Keratinocyte (primary cell): ENCODE data around the gene JPH2. TPM values are rescaled to one million over a fixed set of nuclear protein-coding genes. Genes with fewer than 3 reads are reported as not detected.
A peak's percentile ranks its signal among the peaks of the same experiment; 100 is the strongest.

ENCODE experiments used
- DNase-seq: peaks from one replicate; pipeline ENCODE4 v3.0.0-alpha.2; 2011; ENCODE audit warnings: low read depth, missing footprints, low spot score
- FAIRE-seq: peaks from 2 replicates; lab custom pipeline; 2011; peaks lifted over from hg19 to GRCh38; lab: Jason Lieb, UNC
- H2AFZ ChIP-seq: 2 replicates; pipeline ENCODE4 v1.6.0; 2012; ENCODE audit warnings: low read length, control low read depth, inconsistent platforms; ENCODE audit not compliant: control insufficient read depth
- H3K27ac ChIP-seq: 2 replicates; pipeline ENCODE4 v1.5.1; 2011; ENCODE audit warnings: low read length; ENCODE audit not compliant: control insufficient read depth, insufficient read depth
- H3K27me3 ChIP-seq: 3 replicates; pipeline ENCODE4 v1.6.0; 2011; ENCODE audit warnings: low read length; ENCODE audit not compliant: control insufficient read depth, insufficient read depth; ENCODE audit errors: extremely low read depth
- H3K36me3 ChIP-seq, 2 experiments: 2 replicates in 1 of 2; 3 replicates in 1 of 2; pipeline ENCODE4 v1.5.1; 2011; ENCODE audit warnings: low read length in 2 of 2, mild to moderate bottlenecking in 1 of 2; ENCODE audit not compliant: control insufficient read depth in 2 of 2, insufficient read depth in 2 of 2; ENCODE audit errors: extremely low read depth in 1 of 2
- H3K4me1 ChIP-seq: 3 replicates; pipeline ENCODE4 v1.5.1; 2011; ENCODE audit warnings: low read length; ENCODE audit not compliant: control insufficient read depth, insufficient read depth; ENCODE audit errors: extremely low read depth
- H3K4me2 ChIP-seq: 3 replicates; pipeline ENCODE4 v1.6.0; 2011; ENCODE audit warnings: low read depth, low read length; ENCODE audit not compliant: control insufficient read depth, insufficient read depth; ENCODE audit errors: extremely low read depth
- H3K4me3 ChIP-seq, 3 experiments: fragments of 200-600 bp in 1 of 3; sonication (generic) in 1 of 3; 2 replicates in 2 of 3; 3 replicates in 1 of 3; pipeline ENCODE4 v1.5.1; 2011 to 2016; ENCODE audit warnings: low read length in 3 of 3, mild to moderate bottlenecking in 3 of 3, control low read depth in 2 of 3, inconsistent platforms in 1 of 3, low read depth in 1 of 3, mixed read lengths in 1 of 3, mixed run types in 1 of 3, moderate library complexity in 1 of 3; ENCODE audit not compliant: control insufficient read depth in 2 of 3, insufficient read depth in 2 of 3; ENCODE audit errors: extremely low read depth in 1 of 3
- H3K79me2 ChIP-seq: 2 replicates; pipeline ENCODE4 v1.6.0; 2012; ENCODE audit warnings: low read length; ENCODE audit not compliant: control insufficient read depth, insufficient read depth
- H3K9ac ChIP-seq: 3 replicates; pipeline ENCODE4 v1.6.0; 2011; ENCODE audit warnings: low read length; ENCODE audit not compliant: control insufficient read depth, insufficient read depth; ENCODE audit errors: extremely low read depth
- H3K9me1 ChIP-seq: 3 replicates; pipeline ENCODE4 v1.6.0; 2011; ENCODE audit warnings: low read length; ENCODE audit not compliant: control insufficient read depth, insufficient read depth; ENCODE audit errors: extremely low read depth
- H3K9me3 ChIP-seq: 2 replicates; pipeline ENCODE4 v1.5.1; 2012; ENCODE audit warnings: low read depth, low read length; ENCODE audit not compliant: control insufficient read depth
- H4K20me1 ChIP-seq: 3 replicates; pipeline ENCODE4 v1.6.0; 2011; ENCODE audit warnings: low read length; ENCODE audit not compliant: control insufficient read depth, insufficient read depth; ENCODE audit errors: extremely low read depth
- CTCF ChIP-seq, 3 experiments: IDR thresholded peaks in 1 of 3; conservative IDR thresholded peaks in 1 of 3; optimal IDR thresholded peaks in 1 of 3; 2 replicates in 2 of 3; 3 replicates in 1 of 3; pipeline versions ENCODE3 to v1.5.1; 2011; ENCODE audit warnings: low read length in 3 of 3, mild to moderate bottlenecking in 3 of 3, moderate library complexity in 2 of 3, control low read depth in 1 of 3, inconsistent platforms in 1 of 3; ENCODE audit not compliant: insufficient read depth in 2 of 3; ENCODE audit errors: extremely low read depth in 1 of 3
- EZH2 ChIP-seq: IDR thresholded peaks from one replicate; pipeline ENCODE4 v1.6.1; 2012; ENCODE audit warnings: inconsistent platforms, mild to moderate bottlenecking, low read length, moderate library complexity
- dilution Hi-C: fragments of 300-500 bp; cut with MboI; formaldehyde crosslinking; loops from one replicate; pipeline ENCODE4 v1.7.0; 2020; ENCODE audit warnings: low sequenced_read_pairs; ENCODE audit not compliant: extremely low pct_ligation_motif_present
- polyA plus RNA-seq, 5 experiments: library from polyadenylated mRNA; depleted of rRNA in 3 of 5; stranded (reverse) in 3 of 5; stranded (forward) in 1 of 5; unstranded in 1 of 5; fragments of >200 nt; gene quantifications; 1 replicate in 1 of 5; 2 replicates in 3 of 5; 3 replicates in 1 of 5; pipeline versions ENCODE4 v1.2.1 to v1.2.3, GENCODE V29; 2011 to 2012; ENCODE audit warnings: missing spikeins in 2 of 5, low read depth in 1 of 5, low replicate concordance in 1 of 5

JPH2 gene
- polyA plus RNA-seq, 1 donor (not counting 4 experiments of a cell fraction or from before 2014, with no cell fraction given), result 2.5 TPM

GRCh38 chr20:44208165-44208564 is 21.2 kb upstream of the JPH2 start:
- Histone ChIP-seq H3K4me3 (peak overlapping the region; percentile 82 to 96 (median 82)), H3K27ac (peak overlapping the region; percentile 97), H3K27me3 (no peaks in the 10 kb centered on the region), H3K36me3 (peaks cover 0 to 2% of the 10 kb centered on the region in 2 experiments), H3K4me2 (peak overlapping the region; percentile 85), H3K4me1 (peaks cover 46% of the 10 kb centered on the region), H3K9ac (peak overlapping the region; percentile 97), H3K9me3 (no peaks in the 10 kb centered on the region), H3K79me2 (peaks cover 48% of the 10 kb centered on the region), H3K9me1 (no peaks in the 10 kb centered on the region), H4K20me1 (peaks cover 2% of the 10 kb centered on the region), H2AFZ (no peak overlapping the region)
- FAIRE-seq (no peak), DNase-seq (no peak)
- TF ChIP-seq CTCF (optimal IDR thresholded peaks at IDR 0.05 in 1 of 3, IDR thresholded peaks at IDR 0.05 in 1 of 3, conservative IDR thresholded peaks at IDR 0.05 in 1 of 3; ENCODE audit: extremely low read depth in 1 of 3, insufficient read depth in 2 of 3, low read length in 3 of 3) (no peak), EZH2 (no peak)
- dilution Hi-C loops, result no loop called here

DNA sequence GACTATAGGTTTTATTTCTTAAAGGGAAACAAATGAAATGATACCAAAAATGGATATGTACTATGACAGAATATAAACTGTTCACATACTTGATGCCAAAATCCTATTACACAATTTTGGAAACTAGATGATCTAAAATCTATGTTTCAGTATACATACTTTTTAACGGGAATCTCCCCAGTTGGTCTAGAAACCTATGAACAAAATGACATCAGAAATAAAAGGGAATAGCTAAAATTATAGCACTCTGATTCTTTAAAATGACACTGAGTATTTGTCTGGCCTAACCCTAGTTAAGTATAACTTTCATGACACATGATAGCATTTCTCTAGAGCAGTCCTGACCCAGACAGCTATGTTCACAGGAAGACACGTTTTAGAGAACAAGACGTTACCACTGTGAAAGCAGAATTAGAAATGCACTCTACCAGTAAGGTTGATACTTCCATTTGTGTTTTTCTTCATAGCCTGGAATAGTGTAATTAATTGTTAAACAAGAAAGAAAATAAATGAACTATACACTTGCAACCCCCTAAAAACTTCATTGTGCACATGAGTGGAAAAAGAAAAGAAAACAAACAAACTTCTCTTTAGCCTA is 20.2 kb upstream of the JPH2 start:
- Histone ChIP-seq H3K4me3 (peak overlapping the region in 2 of 3 experiments; percentile 11 to 82), H3K79me2 (peaks cover 57% of the 10 kb centered on the region), H3K27me3 (no peaks in the 10 kb centered on the region), H3K4me1 (peaks cover 44% of the 10 kb centered on the region), H3K9me1 (no peaks in the 10 kb centered on the region), H2AFZ (no peak overlapping the region), H4K20me1 (peaks cover 2% of the 10 kb centered on the region), H3K36me3 (peaks cover 2 to 7% of the 10 kb centered on the region in 2 experiments), H3K9ac (peak overlapping the region; percentile 97), H3K27ac (peak overlapping the region; percentile 97), H3K9me3 (no peaks in the 10 kb centered on the region), H3K4me2 (peak overlapping the region; percentile 85)
- FAIRE-seq (no peak), DNase-seq (no peak)
- dilution Hi-C loops, result no loop called here
- TF ChIP-seq CTCF (optimal IDR thresholded peaks at IDR 0.05 in 1 of 3, IDR thresholded peaks at IDR 0.05 in 1 of 3, conservative IDR thresholded peaks at IDR 0.05 in 1 of 3; ENCODE audit: extremely low read depth in 1 of 3, insufficient read depth in 2 of 3, low read length in 3 of 3) (no peak), EZH2 (no peak)
